H9 (cell line): ENCODE results near the gene SMCHD1. TPM values are rescaled to one million over a fixed set of nuclear protein-coding genes. Genes with fewer than 3 reads are reported as not detected.

Experiments used
- DNase-seq: peaks from one replicate; pipeline ENCODE4 v3.0.0-alpha.2; 2017
- H2AFZ ChIP-seq: one replicate; pipeline ENCODE4 v1.6.1; 2013; ENCODE audit warnings: mild to moderate bottlenecking, low read length, control low read depth, moderate library complexity
- H2AK5ac ChIP-seq: 2 replicates; pipeline ENCODE4 v1.6.1; 2013; ENCODE audit warnings: low read length, control low read depth, mixed read lengths; ENCODE audit not compliant: insufficient read length
- H2BK120ac ChIP-seq: one replicate; pipeline ENCODE4 v1.6.1; 2013; ENCODE audit warnings: low read depth, mild to moderate bottlenecking, low read length, control low read depth, inconsistent platforms; ENCODE audit not compliant: poor library complexity, severe bottlenecking
- H2BK12ac ChIP-seq: 2 replicates; pipeline ENCODE4 v1.6.1; 2013; ENCODE audit warnings: low read length, control low read depth, mixed read lengths, low read depth; ENCODE audit not compliant: insufficient read length
- H2BK15ac ChIP-seq: 2 replicates; pipeline ENCODE4 v1.6.1; 2013; ENCODE audit warnings: low read depth, low read length, control low read depth
- H2BK20ac ChIP-seq: one replicate; pipeline ENCODE4 v1.6.1; 2013; ENCODE audit warnings: low read depth, mild to moderate bottlenecking, low read length, control low read depth, inconsistent platforms; ENCODE audit not compliant: poor library complexity, severe bottlenecking
- H2BK5ac ChIP-seq: 2 replicates; pipeline ENCODE4 v1.6.1; 2013; ENCODE audit warnings: low read length, control low read depth, mixed read lengths; ENCODE audit not compliant: insufficient read length
- H3K14ac ChIP-seq: 2 replicates; pipeline ENCODE4 v1.6.1; 2013; ENCODE audit warnings: low read length, control low read depth; ENCODE audit not compliant: insufficient read depth
- H3K18ac ChIP-seq: 2 replicates; pipeline ENCODE4 v1.6.1; 2013; ENCODE audit warnings: low read depth, mild to moderate bottlenecking, mixed read lengths, low read length, control low read depth; ENCODE audit not compliant: insufficient read length
- H3K23ac ChIP-seq: 2 replicates; pipeline ENCODE4 v1.6.1; 2013; ENCODE audit warnings: low read length, control low read depth, mixed read lengths, low read depth; ENCODE audit not compliant: insufficient read length
- H3K23me2 ChIP-seq: 2 replicates; pipeline ENCODE4 v1.6.1; 2013; ENCODE audit warnings: low read depth, mild to moderate bottlenecking, mixed read lengths, low read length, control low read depth; ENCODE audit not compliant: insufficient read length, poor library complexity, severe bottlenecking
- H3K27ac ChIP-seq: 2 replicates; pipeline ENCODE4 v1.5.1; 2013; ENCODE audit warnings: low read length, control low read depth, mixed read lengths, low read depth; ENCODE audit not compliant: insufficient read length
- H3K27me3 ChIP-seq: 2 replicates; pipeline ENCODE4 v1.6.1; 2013; ENCODE audit warnings: low read length, control low read depth, inconsistent platforms; ENCODE audit not compliant: insufficient read depth
- H3K4ac ChIP-seq: 2 replicates; pipeline ENCODE4 v1.6.1; 2013; ENCODE audit warnings: low read depth, mild to moderate bottlenecking, control low read depth, inconsistent platforms, low read length, moderate library complexity
- H3K4me1 ChIP-seq: 2 replicates; pipeline ENCODE4 v1.6.1; 2013; ENCODE audit warnings: low read length, control low read depth, inconsistent platforms; ENCODE audit not compliant: insufficient read depth
- H3K4me2 ChIP-seq: 2 replicates; pipeline ENCODE4 v1.6.1; 2013; ENCODE audit warnings: low read length, control low read depth, mixed read lengths; ENCODE audit not compliant: insufficient read length, insufficient read depth
- H3K56ac ChIP-seq: 2 replicates; pipeline ENCODE4 v1.6.1; 2013; ENCODE audit warnings: low read depth, mild to moderate bottlenecking, mixed read lengths, low read length, control low read depth; ENCODE audit not compliant: insufficient read length
- H3K79me1 ChIP-seq: 2 replicates; pipeline ENCODE4 v1.6.1; 2013; ENCODE audit warnings: low read depth, mild to moderate bottlenecking, moderate library complexity, low read length, control low read depth, inconsistent platforms; ENCODE audit not compliant: insufficient read depth, poor library complexity, severe bottlenecking
- H3K79me2 ChIP-seq: 2 replicates; pipeline ENCODE4 v1.6.1; 2013; ENCODE audit warnings: low read length, control low read depth, inconsistent platforms; ENCODE audit not compliant: insufficient read depth
- H3K9ac ChIP-seq: 2 replicates; pipeline ENCODE4 v1.6.1; 2013; ENCODE audit warnings: low read length, control low read depth, mixed read lengths; ENCODE audit not compliant: insufficient read length; ENCODE audit errors: extremely low read depth
- H3K9me3 ChIP-seq: one replicate; pipeline ENCODE4 v1.6.1; 2013; ENCODE audit warnings: low read depth, low read length, inconsistent platforms; ENCODE audit not compliant: control insufficient read depth
- H3T11ph ChIP-seq: one replicate; pipeline ENCODE4 v1.6.1; 2013; ENCODE audit warnings: mild to moderate bottlenecking, low read length, control low read depth, inconsistent platforms
- H4K20me1 ChIP-seq: one replicate; pipeline ENCODE4 v1.6.1; 2013; ENCODE audit not compliant: control insufficient read depth, insufficient read length, insufficient read depth
- H4K5ac ChIP-seq: 2 replicates; pipeline ENCODE4 v1.6.1; 2013; ENCODE audit warnings: low read depth, mild to moderate bottlenecking, mixed read lengths, low read length, control low read depth; ENCODE audit not compliant: insufficient read length
- H4K8ac ChIP-seq: replicated peaks from 2 replicates; pipeline ENCODE4 v1.6.1; 2013; ENCODE audit warnings: low read length, control low read depth, mixed read lengths, low read depth; ENCODE audit not compliant: insufficient read length
- H4K91ac ChIP-seq: 2 replicates; pipeline ENCODE4 v1.6.1; 2013; ENCODE audit warnings: low read depth, mild to moderate bottlenecking, moderate library complexity, mixed read lengths, low read length, control low read depth; ENCODE audit not compliant: insufficient read length
- H3K27ac Mint-ChIP-seq, 3 experiments: 2 replicates in 2 of 3; 3 replicates in 1 of 3; pipeline ENCODE4 v1.8.0; 2020 to 2021; ENCODE audit warnings: mixed read lengths in 3 of 3, mild to moderate bottlenecking in 1 of 3, moderate library complexity in 1 of 3
- H3K27me3 Mint-ChIP-seq: 2 replicates; pipeline ENCODE4 v1.8.0; 2021; ENCODE audit warnings: low read depth, mild to moderate bottlenecking, moderate library complexity, mixed read lengths
- H3K36me3 Mint-ChIP-seq, 3 experiments: 2 replicates in 2 of 3; 3 replicates in 1 of 3; pipeline ENCODE4 v1.8.0; 2020 to 2021; ENCODE audit warnings: low read depth in 3 of 3, mixed read lengths in 3 of 3; ENCODE audit not compliant: insufficient read depth in 1 of 3
- H3K4me1 Mint-ChIP-seq, 2 experiments: 2 replicates each; pipeline ENCODE4 v1.8.0; 2020; ENCODE audit warnings: mixed read lengths in 2 of 2
- H3K4me3 Mint-ChIP-seq, 2 experiments: 2 replicates in 1 of 2; 3 replicates in 1 of 2; pipeline ENCODE4 v1.8.0; 2020 to 2021; ENCODE audit warnings: mild to moderate bottlenecking in 2 of 2, mixed read lengths in 2 of 2, moderate library complexity in 1 of 2
- H3K9me3 Mint-ChIP-seq, 2 experiments: 2 replicates in 1 of 2; 3 replicates in 1 of 2; pipeline ENCODE4 v1.8.0; 2020; ENCODE audit warnings: mild to moderate bottlenecking in 2 of 2, mixed read lengths in 2 of 2, moderate library complexity in 1 of 2
- CTCF ChIP-seq: fragments of 200-600 bp; sonication (generic); conservative IDR thresholded peaks from 3 replicates; pipeline ENCODE4 v1.8.0; 2021; ENCODE audit warnings: antibody characterized with exemption, mild to moderate bottlenecking
- WGBS: extraction: QIAGEN DNeasy Blood & Tissue Kit; methylation state at CpG from one replicate; pipeline ENCODE4 v1.1.7; 2013; ENCODE audit warnings: missing lambda C conversion rate, low lambda C conversion rate, mixed read lengths; ENCODE audit not compliant: insufficient read length; ENCODE audit errors: extremely low coverage; 5-methylcytosine and 5-hydroxymethylcytosine counted together
- total RNA-seq: library from RNA; stranded (reverse); gene quantifications from 2 replicates; pipeline ENCODE4 v1.2.1, GENCODE V29; 2021

SMCHD1 gene
- total RNA-seq, 1 experiment from 2014 or later, result 53.5 TPM

DNA sequence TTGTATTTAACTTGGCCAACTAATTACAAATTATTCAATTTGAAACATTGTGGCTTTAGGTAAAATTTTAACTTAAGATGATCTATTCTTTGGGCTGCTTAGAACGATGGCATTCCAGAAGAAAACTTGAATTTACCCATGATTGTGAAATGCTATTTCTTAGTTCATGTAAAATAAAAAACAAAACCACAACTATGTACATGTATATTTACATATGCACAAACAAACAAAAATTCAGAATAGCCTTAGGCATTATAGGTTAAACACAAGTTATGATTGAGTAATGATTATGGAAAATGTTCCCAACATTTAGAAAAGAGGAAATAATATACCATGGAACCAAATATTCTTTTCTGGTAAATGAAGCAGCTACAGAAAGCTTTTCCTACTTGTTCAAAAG is 3.5 kb upstream of the SMCHD1 start:
- Histone ChIP-seq H2BK15ac (no peak overlapping the region), H3K23ac (no peak overlapping the region), H3K27ac (no peak overlapping the region), H3K79me1 (no peaks in the 10 kb centered on the region), H2BK20ac (no peak overlapping the region), H3K14ac (no peak overlapping the region), H4K20me1 (no peaks in the 10 kb centered on the region), H2BK5ac (no peak overlapping the region), H3K4ac (no peak overlapping the region), H3K56ac (no peak overlapping the region), H2BK120ac (no peak overlapping the region), H2AFZ (no peak overlapping the region), H3K9ac (no peak overlapping the region), H3K18ac (no peak overlapping the region), H2BK12ac (no peak overlapping the region), H3K9me3 (no peaks in the 10 kb centered on the region), H4K91ac (no peak overlapping the region), H4K5ac (no peak overlapping the region), H2AK5ac (no peak overlapping the region), H4K8ac (no peak overlapping the region), H3K4me2 (no peak overlapping the region), H3K27me3 (peaks cover 17% of the 10 kb centered on the region; the same call in 1 of the 2 replicates), H3K4me1 (peaks cover 2% of the 10 kb centered on the region; the same call in 1 of the 2 replicates), H3T11ph (no peak overlapping the region), H3K79me2 (peaks cover 2% of the 10 kb centered on the region; the same call in 1 of the 2 replicates), H3K23me2 (peaks cover 10% of the 10 kb centered on the region)
- no peak overlapping the region for H3K4me3 Mint-ChIP-seq
- WGBS, result no CpG with 5 or more reads among the region's 1 CpG
- DNase-seq, result no peak
- peaks cover 0 to 3% (median 0%) of the 10 kb centered on the region in 3 experiments; a peak in 2 of 7 replicates for H3K36me3 Mint-ChIP-seq
- H3K27ac Mint-ChIP-seq, result no peak overlapping the region
- peaks cover 17 to 20% of the 10 kb centered on the region in 2 experiments for H3K4me1 Mint-ChIP-seq
- no peak for TF ChIP-seq CTCF
- H3K27me3 Mint-ChIP-seq, result peaks cover 37% of the 10 kb centered on the region
- H3K9me3 Mint-ChIP-seq, result no peaks in the 10 kb centered on the region; a peak in 1 of 5 replicates
